Measurements from ENCODE around the gene WDR72.

GRCh38 chr15:53588773-53589172, 170.7 kb downstream of the WDR72 start:
- TF ChIP-seq USF2 (IDR thresholded peaks at IDR 0.05; ENCODE audit: low read length) = no peak
- TF ChIP-seq MAX (IDR thresholded peaks at IDR 0.05) = no peak
